ENCODE measurements around the gene PPM1F. TPM values are rescaled to one million over a fixed set of nuclear protein-coding genes. Genes with fewer than 3 reads are reported as not detected.

Gene PPM1F
- total RNA-seq, 1 donor from 2014 or later: 51.0 TPM

DNA sequence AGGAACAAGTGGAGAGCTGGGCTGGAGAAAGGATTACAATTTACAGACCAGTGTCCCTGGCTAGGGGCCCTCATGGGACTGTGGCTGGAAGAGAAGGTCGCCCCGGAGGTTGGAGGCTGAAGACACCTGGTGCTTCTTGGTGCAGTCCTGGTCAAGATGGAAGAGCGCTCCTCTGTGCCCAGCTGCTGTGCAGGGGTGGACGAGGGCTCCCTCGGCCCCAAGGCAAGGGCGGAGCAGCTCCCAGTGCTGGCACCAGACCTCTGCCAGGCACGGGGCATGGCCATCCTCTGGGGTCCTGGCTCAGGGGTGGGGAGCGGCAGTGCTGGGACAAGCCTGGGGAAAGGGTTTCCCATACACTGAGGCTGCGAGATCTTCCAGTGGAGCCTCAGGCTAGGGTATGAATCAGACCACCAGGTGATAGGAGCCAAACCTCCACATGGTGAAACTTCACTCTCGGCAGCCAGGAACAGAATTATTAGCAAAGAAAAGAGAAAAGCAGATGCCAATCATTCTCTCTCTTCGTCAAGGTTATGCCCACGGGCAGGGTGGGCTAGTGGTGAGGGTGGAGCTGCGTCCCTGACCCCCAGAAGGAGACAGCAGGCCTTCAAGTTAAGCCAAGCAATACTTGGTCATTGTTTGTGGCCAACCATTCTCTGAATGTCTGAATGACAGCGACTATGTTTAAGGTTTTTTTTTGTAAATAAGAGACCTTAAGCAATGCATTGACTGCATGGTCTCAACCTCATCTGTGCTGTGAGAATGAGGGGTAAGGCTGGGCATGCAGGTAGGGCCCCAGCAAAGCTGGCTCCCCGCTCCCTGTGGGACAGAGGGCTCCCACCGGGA, 32.1 kb downstream of the PPM1F start:
- no peaks in the 10 kb centered on the region for H3K9me3 ChIP-seq
- H3K27me3 ChIP-seq (ENCODE audit: low read depth): no peaks in the 10 kb centered on the region
- H3K4me1 ChIP-seq: no peaks in the 10 kb centered on the region
- H3K4me3 ChIP-seq: no peak overlapping the region
- H3K27ac ChIP-seq: no peak overlapping the region
- peaks cover 56% of the 10 kb centered on the region for H3K36me3 ChIP-seq
- intact Hi-C loops (cut with DNase I): no loop called here
- ATAC-seq (no peak), DNase-seq (no peak)
- no peak for TF ChIP-seq CTCF (IDR thresholded peaks at IDR 0.05)

DNA sequence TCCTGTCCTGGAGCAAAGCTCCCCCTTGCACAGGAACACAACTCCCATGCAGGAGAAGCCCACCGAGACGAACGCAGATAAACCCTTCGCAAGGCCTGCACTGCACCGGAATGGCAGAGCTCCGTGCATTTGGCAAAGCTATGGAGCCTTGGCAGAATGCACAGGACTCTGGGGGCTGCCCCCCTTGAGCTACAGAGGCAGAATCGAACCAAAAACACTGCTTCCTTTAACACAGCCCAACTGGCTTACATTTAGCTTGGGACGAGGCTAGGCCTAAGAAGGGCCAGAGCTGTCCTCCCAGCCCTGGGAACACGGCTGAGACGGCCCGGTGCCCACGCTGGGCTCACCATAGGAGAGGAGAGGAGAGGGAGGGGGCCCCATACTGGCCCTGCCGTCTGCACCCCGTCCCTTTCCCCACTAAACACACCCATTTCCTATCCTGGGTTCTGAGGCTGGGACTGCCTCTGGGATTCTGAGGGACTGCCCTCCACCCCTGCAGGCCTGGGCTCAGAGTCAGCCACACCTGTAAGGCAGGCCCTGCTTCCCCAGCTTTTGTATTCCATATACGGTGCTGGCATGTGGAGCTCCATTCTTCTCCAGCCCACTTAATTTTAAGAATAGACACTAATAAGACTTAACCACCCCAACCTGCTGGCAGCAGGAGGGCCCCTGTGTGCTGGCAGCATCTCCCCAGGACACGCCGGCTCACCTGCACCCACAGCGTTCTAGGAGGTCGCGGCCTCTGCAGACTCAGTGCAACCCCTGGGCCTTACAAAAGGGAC, 32.9 kb downstream of the PPM1F start:
- intact Hi-C loops (cut with DNase I): no loop called here
- Histone ChIP-seq H3K4me1 (no peaks in the 10 kb centered on the region), H3K27me3 (ENCODE audit: low read depth) (no peaks in the 10 kb centered on the region), H3K4me3 (no peak overlapping the region), H3K9me3 (no peaks in the 10 kb centered on the region), H3K27ac (no peak overlapping the region), H3K36me3 (peaks cover 47% of the 10 kb centered on the region)
- no peak for DNase-seq
- ATAC-seq: no peak
- no peak for TF ChIP-seq CTCF (IDR thresholded peaks at IDR 0.05)

DNA sequence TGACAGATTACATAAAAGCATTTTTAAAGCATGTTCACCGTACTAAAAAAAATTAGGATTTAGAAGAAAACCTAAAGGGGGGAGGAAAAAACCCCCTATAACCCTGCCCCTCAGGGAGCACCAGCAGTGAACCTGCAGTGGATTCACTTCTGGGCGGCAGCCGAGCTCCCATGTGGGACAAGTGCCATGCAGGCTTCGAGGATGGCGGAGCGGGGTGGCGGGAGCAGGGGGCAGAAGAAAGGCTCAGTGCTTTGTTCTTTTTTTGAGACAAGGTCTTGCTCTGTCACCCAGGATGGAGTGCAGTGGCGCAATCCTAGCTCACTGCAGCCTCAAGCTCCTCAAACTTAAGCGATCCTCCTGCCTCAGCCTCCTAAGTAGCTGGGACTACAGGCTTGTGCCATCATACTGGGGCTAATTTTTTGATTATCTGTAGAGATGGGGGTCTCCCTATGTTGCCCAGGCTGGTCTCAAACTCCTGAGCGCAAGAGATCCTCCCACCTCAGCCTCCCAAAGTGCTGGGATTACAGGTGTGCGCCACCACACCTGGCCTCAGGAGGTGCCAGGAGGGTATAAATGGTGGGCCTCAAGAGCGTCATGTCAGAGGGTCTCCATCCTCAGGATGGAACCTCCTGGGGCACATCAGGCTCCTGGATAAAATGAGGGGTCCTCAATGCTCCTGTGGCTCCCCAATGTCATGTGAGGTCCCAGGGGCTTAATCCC, 34.0 kb downstream of the PPM1F start:
- DNase-seq: peak; percentile 35
- Histone ChIP-seq H3K27me3 (ENCODE audit: low read depth) (no peaks in the 10 kb centered on the region), H3K27ac (no peak overlapping the region), H3K4me3 (no peak overlapping the region), H3K9me3 (no peaks in the 10 kb centered on the region), H3K4me1 (no peaks in the 10 kb centered on the region), H3K36me3 (peaks cover 38% of the 10 kb centered on the region)
- no peak for TF ChIP-seq CTCF (IDR thresholded peaks at IDR 0.05)
- intact Hi-C loops (cut with DNase I): no loop called here
- ATAC-seq: no peak

DNA sequence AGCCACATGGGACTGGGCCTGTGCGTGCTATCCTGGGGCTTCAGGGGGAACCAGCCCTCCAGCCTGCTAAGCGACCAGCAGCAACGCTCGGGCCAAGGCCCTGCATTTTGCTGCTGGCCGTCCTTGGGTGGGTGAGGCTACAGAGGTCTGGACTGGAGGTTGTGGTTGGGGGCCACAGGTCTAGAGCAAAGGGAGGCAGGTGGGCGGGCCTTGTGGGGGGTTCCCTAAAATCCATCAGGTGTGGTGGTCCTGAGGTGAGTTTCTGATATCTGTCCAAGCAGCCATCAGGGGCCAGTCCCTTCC, 34.7 kb downstream of the PPM1F start:
- TF ChIP-seq CTCF (IDR thresholded peaks at IDR 0.05): no peak
- H3K36me3 ChIP-seq: peaks cover 31% of the 10 kb centered on the region
- intact Hi-C loops (cut with DNase I): no loop called here
- H3K27ac ChIP-seq: no peak overlapping the region
- DNase-seq (no peak), ATAC-seq (no peak)
- H3K9me3 ChIP-seq: no peaks in the 10 kb centered on the region
- no peak overlapping the region for H3K4me3 ChIP-seq
- no peaks in the 10 kb centered on the region for H3K4me1 ChIP-seq
- no peaks in the 10 kb centered on the region for H3K27me3 ChIP-seq (ENCODE audit: low read depth)

DNA sequence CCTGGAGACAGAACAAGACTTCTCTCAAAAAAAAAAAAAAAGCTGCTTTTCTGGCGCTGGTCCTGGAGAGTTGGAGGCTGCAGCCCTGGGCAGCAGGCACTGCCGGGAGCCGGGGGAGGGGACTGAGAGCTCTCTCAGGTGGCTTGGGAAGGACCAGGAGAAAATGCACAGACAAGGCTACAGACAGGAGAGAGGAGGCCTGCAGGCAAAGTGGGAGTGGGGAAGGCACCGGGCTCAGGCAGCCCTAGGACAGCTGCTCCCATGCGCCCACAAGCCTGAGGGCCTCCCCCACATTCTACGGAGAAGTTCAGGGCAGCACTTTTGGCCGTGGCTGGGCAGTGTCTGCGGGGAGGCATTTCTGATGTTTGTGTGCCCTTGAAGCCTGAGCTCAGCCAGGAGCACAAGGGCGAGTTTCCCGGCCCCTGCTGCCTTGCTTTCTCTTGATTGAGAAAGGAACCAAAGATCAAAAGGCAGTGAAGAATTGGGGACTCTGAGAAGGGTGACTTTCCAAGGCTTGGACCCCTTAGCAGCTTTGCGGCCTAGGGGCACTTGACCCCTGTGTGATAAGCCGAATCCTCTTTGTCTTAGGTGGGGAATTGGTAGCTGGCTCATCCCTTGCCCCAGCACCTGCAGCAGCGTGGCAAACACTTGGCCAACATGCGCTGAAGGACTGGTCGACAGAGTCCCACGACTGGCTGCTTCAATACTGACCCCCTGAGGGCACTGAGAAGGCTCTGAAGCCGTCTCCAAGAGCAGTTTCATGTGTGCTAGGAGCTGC, 35.3 kb downstream of the PPM1F start:
- peak; percentile 24 for DNase-seq
- H3K36me3 ChIP-seq: peaks cover 26% of the 10 kb centered on the region
- no peaks in the 10 kb centered on the region for H3K27me3 ChIP-seq (ENCODE audit: low read depth)
- H3K4me3 ChIP-seq: no peak overlapping the region
- no peak overlapping the region for H3K27ac ChIP-seq
- no peaks in the 10 kb centered on the region for H3K4me1 ChIP-seq
- ATAC-seq: peak in 1 of 2 donors; percentile 20
- no peaks in the 10 kb centered on the region for H3K9me3 ChIP-seq
- TF ChIP-seq CTCF (IDR thresholded peaks at IDR 0.05): no peak
- intact Hi-C loops (cut with DNase I): no loop called here

Measured in lower lobe of right lung (tissue), 2 donors.